H1 (cell line): ENCODE measurements around the gene ZNF597. TPM values are rescaled to one million over a fixed set of nuclear protein-coding genes. Genes with fewer than 3 reads are reported as not detected.

ENCODE experiments used
- CTCF ChIA-PET: fragments of 300-600 bp; sonication (Branson Sonifier 250); formaldehyde crosslinking; loops from one replicate; lab custom pipeline; 2021; ENCODE audit not compliant: partially characterized antibody; lab: Charles Lee
- POLR2A ChIA-PET: fragments of 300-600 bp; sonication (Branson Sonifier 250); formaldehyde crosslinking; loops from one replicate; lab custom pipeline; 2021; ENCODE audit warnings: inconsistent platforms; ENCODE audit not compliant: partially characterized antibody; lab: Charles Lee
- DNase-seq, 2 experiments: peaks; one replicate each; pipeline versions ENCODE4 v3.0.0 to v3.0.0-alpha.2; 2010 to 2022; ENCODE audit warnings: low spot score in 2 of 2, low read depth in 1 of 2, mixed read lengths in 1 of 2
- FAIRE-seq: peaks from 2 replicates; lab custom pipeline; 2011; peaks lifted over from hg19 to GRCh38; lab: Jason Lieb, UNC
- H2AFZ ChIP-seq: 2 replicates; pipeline ENCODE4 v1.8.1; 2012; ENCODE audit warnings: low read length, inconsistent platforms
- H2AK5ac ChIP-seq: 2 replicates; pipeline ENCODE4 v1.6.1; 2013; ENCODE audit warnings: low read depth, low read length
- H2BK120ac ChIP-seq: replicated peaks from 2 replicates; pipeline ENCODE3; 2013; ENCODE audit warnings: low read depth, low read length, inconsistent platforms
- H2BK12ac ChIP-seq: 2 replicates; pipeline ENCODE4 v1.6.1; 2013; ENCODE audit warnings: low read depth, low read length
- H2BK15ac ChIP-seq: 2 replicates; pipeline ENCODE4 v1.6.1; 2013; ENCODE audit warnings: low read length
- H2BK20ac ChIP-seq: 2 replicates; pipeline ENCODE4 v1.6.1; 2013; ENCODE audit warnings: low read length
- H2BK5ac ChIP-seq: 2 replicates; pipeline ENCODE4 v1.6.1; 2013; ENCODE audit warnings: low read depth, low read length
- H3K14ac ChIP-seq: 2 replicates; pipeline ENCODE4 v1.6.1; 2013; ENCODE audit warnings: inconsistent platforms; ENCODE audit not compliant: insufficient read length
- H3K18ac ChIP-seq: 2 replicates; pipeline ENCODE4 v1.6.1; 2013; ENCODE audit warnings: low read length; ENCODE audit errors: extremely low read depth
- H3K23ac ChIP-seq: 2 replicates; pipeline ENCODE4 v1.6.1; 2013; ENCODE audit warnings: inconsistent platforms; ENCODE audit not compliant: insufficient read length
- H3K23me2 ChIP-seq: 2 replicates; pipeline ENCODE4 v1.6.1; 2013; ENCODE audit warnings: low read depth, low read length
- H3K27ac ChIP-seq: 2 replicates; pipeline ENCODE4 v1.6.1; 2011; ENCODE audit warnings: low read depth, low read length, inconsistent platforms
- H3K27me3 ChIP-seq, 4 experiments: replicated peaks in 1 of 4; 1 replicate in 1 of 4; 2 replicates in 3 of 4; pipeline versions ENCODE4 v1.6.1 to v1.8.1; 2011 to 2013; ENCODE audit warnings: low read length in 3 of 4, mild to moderate bottlenecking in 3 of 4, inconsistent platforms in 2 of 4, mixed read lengths in 2 of 4, moderate library complexity in 1 of 4; ENCODE audit not compliant: control insufficient read depth in 3 of 4, insufficient read depth in 3 of 4; ENCODE audit errors: extremely low read depth in 1 of 4
- H3K36me3 ChIP-seq, 4 experiments: 2 replicates each; pipeline versions ENCODE4 v1.6.1 to v1.8.1; 2011 to 2013; ENCODE audit warnings: mild to moderate bottlenecking in 4 of 4, low read length in 3 of 4, moderate library complexity in 2 of 4, control low read depth in 1 of 4, inconsistent platforms in 1 of 4; ENCODE audit not compliant: insufficient read depth in 4 of 4, control insufficient read depth in 2 of 4
- H3K4ac ChIP-seq: replicated peaks from 2 replicates; pipeline ENCODE3; 2013; ENCODE audit warnings: low read length, low read depth, mixed read lengths, inconsistent platforms; ENCODE audit not compliant: insufficient read length
- H3K4me1 ChIP-seq, 4 experiments: replicated peaks in 1 of 4; 1 replicate in 1 of 4; 2 replicates in 3 of 4; pipeline versions ENCODE4 v1.6.1 to v1.8.1; 2011 to 2013; ENCODE audit warnings: low read length in 3 of 4, inconsistent platforms in 2 of 4, mixed read lengths in 1 of 4; ENCODE audit not compliant: insufficient read depth in 4 of 4, control insufficient read depth in 3 of 4
- H3K4me2 ChIP-seq, 2 experiments: 2 replicates each; pipeline versions ENCODE4 v1.6.1 to v1.8.1; 2011 to 2013; ENCODE audit warnings: low read depth in 2 of 2, low read length in 2 of 2, control low read depth in 1 of 2, inconsistent platforms in 1 of 2, mild to moderate bottlenecking in 1 of 2; ENCODE audit not compliant: insufficient read depth in 1 of 2
- H3K4me3 ChIP-seq, 4 experiments: fragments of 200-600, 300-600 bp in 1 of 4; sonication (generic), shearing (Covaris generic), sonication (Bioruptor Twin) in 1 of 4; 2 replicates each; pipeline versions ENCODE4 v1.5.1 to v1.8.1; 2011 to 2016; ENCODE audit warnings: low read length in 4 of 4, low read depth in 3 of 4, control low read depth in 2 of 4, inconsistent platforms in 2 of 4, mild to moderate bottlenecking in 2 of 4, mixed read lengths in 1 of 4, moderate library complexity in 1 of 4; ENCODE audit not compliant: insufficient read depth in 2 of 4; ENCODE audit errors: extremely low read depth in 1 of 4
- H3K56ac ChIP-seq: replicated peaks from 2 replicates; pipeline ENCODE3; 2013; ENCODE audit warnings: low read depth, mild to moderate bottlenecking, mixed read lengths, low read length, inconsistent platforms; ENCODE audit not compliant: insufficient read length
- H3K79me1 ChIP-seq: 2 replicates; pipeline ENCODE4 v1.6.1; 2013; ENCODE audit warnings: low read depth, low read length, control low read depth
- H3K79me2 ChIP-seq, 2 experiments: 2 replicates each; pipeline versions ENCODE4 v1.6.1 to v1.8.1; 2012 to 2013; ENCODE audit warnings: low read length in 2 of 2, mild to moderate bottlenecking in 2 of 2, inconsistent platforms in 1 of 2; ENCODE audit not compliant: insufficient read depth in 2 of 2, control insufficient read depth in 1 of 2
- H3K9ac ChIP-seq, 4 experiments: replicated peaks in 1 of 4; 1 replicate in 1 of 4; 2 replicates in 3 of 4; pipeline versions ENCODE4 v1.6.1 to v1.8.1; 2011 to 2013; ENCODE audit warnings: low read depth in 3 of 4, low read length in 3 of 4, control low read depth in 2 of 4, mild to moderate bottlenecking in 2 of 4, moderate library complexity in 2 of 4, inconsistent platforms in 1 of 4; ENCODE audit errors: extremely low read depth in 1 of 4
- H3K9me3 ChIP-seq, 2 experiments: 2 replicates each; pipeline versions ENCODE4 v1.6.1 to v1.8.1; 2012 to 2013; ENCODE audit warnings: mild to moderate bottlenecking in 2 of 2, moderate library complexity in 2 of 2, control low read depth in 1 of 2, inconsistent platforms in 1 of 2, low read depth in 1 of 2, low read length in 1 of 2, mixed read lengths in 1 of 2; ENCODE audit not compliant: insufficient read depth in 2 of 2
- H4K20me1 ChIP-seq, 2 experiments: replicated peaks in 1 of 2; 2 replicates each; pipeline versions ENCODE3 to v1.8.1; 2011 to 2013; ENCODE audit warnings: inconsistent platforms in 2 of 2, low read length in 2 of 2, mild to moderate bottlenecking in 1 of 2; ENCODE audit not compliant: insufficient read depth in 2 of 2, control insufficient read depth in 1 of 2
- H4K5ac ChIP-seq: 2 replicates; pipeline ENCODE4 v1.6.1; 2013; ENCODE audit warnings: low read length, low read depth, mixed read lengths, inconsistent platforms; ENCODE audit not compliant: insufficient read length
- H4K8ac ChIP-seq: 2 replicates; pipeline ENCODE4 v1.8.0; 2013; ENCODE audit warnings: mild to moderate bottlenecking, moderate library complexity, low read length, inconsistent platforms; ENCODE audit not compliant: insufficient read depth; ENCODE audit errors: extremely low read depth
- H4K91ac ChIP-seq: replicated peaks from 2 replicates; pipeline ENCODE3; 2013; ENCODE audit warnings: low read length, mixed read lengths, inconsistent platforms; ENCODE audit not compliant: insufficient read length
- BCL11A ChIP-seq, 2 experiments: IDR thresholded peaks; one replicate each; pipeline ENCODE4 v1.6.1; 2011; ENCODE audit warnings: low read depth in 2 of 2, low read length in 2 of 2, mild to moderate bottlenecking in 2 of 2
- WGBS, 2 experiments: shearing (Covaris generic) in 1 of 2; methylation state at CpG; one replicate each; pipeline versions ENCODE4 v1.1.6 to v1.1.7; 2013 to 2015; ENCODE audit warnings: low lambda C conversion rate in 2 of 2, mixed read lengths in 2 of 2, inconsistent platforms in 1 of 2, low coverage in 1 of 2, missing lambda C conversion rate in 1 of 2; ENCODE audit not compliant: insufficient replicate concordance in 2 of 2, insufficient coverage in 1 of 2, insufficient read length in 1 of 2; ENCODE audit errors: extremely low coverage in 1 of 2, missing lambda C conversion rate in 1 of 2; 5-methylcytosine and 5-hydroxymethylcytosine counted together
- polyA plus RNA-seq, 7 experiments: library from polyadenylated mRNA; depleted of rRNA in 3 of 7; stranded (reverse) in 5 of 7; unstranded in 2 of 7; fragments of >200 nt in 5 of 7; fragments of 200-250 nt in 2 of 7; gene quantifications; 1 replicate in 5 of 7; 2 replicates in 1 of 7; 4 replicates in 1 of 7; pipeline versions ENCODE4 v1.2.1 to v1.2.3, GENCODE V29; 2011 to 2013; ENCODE audit warnings: missing spikeins in 2 of 7, mixed read lengths in 2 of 7
- total RNA-seq: library from RNA; stranded (reverse); fragmentation: NEBNext Ultra II Directional; extraction: Animal tissue kit (Norgen Biotek cat#: 25700); gene quantifications from 2 replicates; pipeline ENCODE4 v1.2.1, GENCODE V29; 2021

ZNF597 gene
- total and polyA plus RNA-seq, 2 of the 8 experiments (the other 6 are each of a cell fraction or from before 2014, with no cell fraction given), result 0.68 to 2.6 TPM

GRCh38 chr16:3484318-3485096, 41.2 kb upstream of the ZNF597 start:
- POLR2A ChIA-PET, result interaction anchor here (0.8 to 2.7 kb wide), 3 partner anchors 17 to 300 kb away, joined by 3 to 9 read pairs (median 5); partner anchors contain the start of genes CLUAP1 and ZNF263
- Histone ChIP-seq H4K8ac (no peak overlapping the region), H2AFZ (no peak overlapping the region)
- no peak for TF ChIP-seq BCL11A (IDR thresholded peaks at IDR 0.05; ENCODE audit: low read depth in 2 of 2, low read length in 2 of 2)
- TF ChIP-seq, all 59 proteins: peak for 0
- Histone ChIP-seq H3K36me3 (peaks cover 5 to 26% (median 18%) of the 10 kb centered on the region in 4 experiments; a peak in 5 of 8 replicates), H3K79me1 (peaks cover 3% of the 10 kb centered on the region; the same call in 1 of the 2 replicates), H3K23ac (no peak overlapping the region), H2BK120ac (no peak overlapping the region), H3K4me3 (no peak overlapping the region), H3K4me1 (peaks cover 0 to 9% (median 2%) of the 10 kb centered on the region in 4 experiments; a peak in 3 of 7 replicates), H2BK15ac (no peak overlapping the region), H2AK5ac (no peak overlapping the region), H3K4me2 (no peak overlapping the region), H3K56ac (no peak overlapping the region), H3K18ac (no peak overlapping the region), H2BK5ac (no peak overlapping the region), H3K9me3 (no peaks in the 10 kb centered on the region), H3K27ac (no peak overlapping the region), H3K9ac (no peak overlapping the region), H4K91ac (no peak overlapping the region), H3K79me2 (peaks cover 0 to 4% of the 10 kb centered on the region in 2 experiments; a peak in 1 of 4 replicates), H2BK20ac (no peak overlapping the region), H3K27me3 (no peaks in the 10 kb centered on the region), H4K20me1 (peaks cover 2 to 18% of the 10 kb centered on the region in 2 experiments), H3K23me2 (no peaks in the 10 kb centered on the region), H3K14ac (no peak overlapping the region), H4K5ac (no peak overlapping the region), H2BK12ac (no peak overlapping the region), H3K4ac (no peak overlapping the region)
- DNase-seq (no peak), FAIRE-seq (no peak)
- CTCF ChIA-PET, result interaction anchor here (0.7 to 6.7 kb wide), 5 partner anchors 12 to 229 kb away, joined by 3 to 27 read pairs (median 4); partner anchors contain the start of genes C16orf90 and CLUAP1
- WGBS, 2 experiments, result 90% methylated on average over 30 of the region's 30 CpGs; no CpG with 5 or more reads in 1 of the 2 experiments
